ENCODE measurements around the gene PALLD. TPM values are rescaled to one million over a fixed set of nuclear protein-coding genes. Genes with fewer than 3 reads are reported as not detected.

Gene PALLD
- total RNA-seq, 1 donor from 2014 or later, result 179 TPM

DNA sequence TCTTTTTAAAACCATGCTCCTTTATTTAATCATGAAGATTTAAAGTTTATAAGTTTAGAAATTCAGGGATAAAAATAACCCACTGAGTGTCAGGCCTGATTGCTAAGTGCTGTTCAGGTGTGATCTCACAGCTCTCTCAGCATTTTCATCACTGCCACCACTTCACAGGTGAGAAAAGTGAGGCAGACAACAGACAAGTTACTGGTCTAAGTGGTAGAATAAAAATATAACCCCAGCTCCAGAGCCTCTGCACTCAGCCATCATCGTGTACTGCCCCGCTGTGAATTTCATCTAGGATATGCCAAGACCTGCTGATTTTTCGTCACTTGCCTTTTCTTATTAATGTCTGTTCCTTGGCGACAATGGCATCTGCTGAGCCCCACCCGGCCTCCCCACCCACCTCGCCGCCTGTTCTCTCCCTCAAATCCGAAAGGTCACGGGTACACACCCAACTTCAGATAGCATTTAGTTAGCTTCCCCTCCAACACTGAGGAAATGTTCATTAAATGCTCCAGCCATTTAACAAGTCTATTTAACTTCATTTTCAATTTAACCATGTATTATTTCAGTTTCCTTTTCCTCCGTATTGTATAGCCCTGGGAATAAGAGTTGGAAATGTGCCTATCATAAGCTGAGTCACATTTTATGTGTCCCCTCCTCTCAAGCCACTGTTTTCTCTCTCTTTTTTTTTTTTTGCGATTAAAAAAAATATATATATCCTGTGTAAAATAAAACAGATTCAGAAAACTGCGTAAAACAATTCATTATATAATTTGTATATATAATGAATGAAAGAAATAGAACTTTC lies 276.7 kb downstream of the PALLD start:
- no peak overlapping the region for H3K27ac ChIP-seq

DNA sequence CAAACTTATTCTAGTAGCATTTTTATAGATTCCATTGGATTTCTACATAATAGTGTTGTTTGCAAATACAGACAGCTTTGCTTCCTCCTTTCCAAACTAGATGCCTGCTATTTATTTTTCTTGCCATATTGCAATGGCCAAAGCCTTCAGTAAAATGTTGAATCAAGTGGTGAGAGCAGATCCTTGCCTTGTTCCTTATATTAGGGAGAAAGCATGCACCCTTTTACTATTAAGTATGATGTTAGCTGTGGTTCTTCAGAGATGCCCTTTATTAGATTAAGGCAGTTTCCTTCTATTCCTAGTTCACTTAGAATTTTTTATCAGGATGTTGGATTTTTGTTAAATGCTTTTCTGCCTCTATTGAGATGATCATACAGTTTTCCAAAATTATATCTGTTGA lies 279.5 kb downstream of the PALLD start:
- intact Hi-C loops (cut with DNase I), result no loop called here
- no peaks in the 10 kb centered on the region for H3K4me1 ChIP-seq
- ATAC-seq, result no peak
- no peak overlapping the region for H3K27ac ChIP-seq
- TF ChIP-seq, protein P1, sequence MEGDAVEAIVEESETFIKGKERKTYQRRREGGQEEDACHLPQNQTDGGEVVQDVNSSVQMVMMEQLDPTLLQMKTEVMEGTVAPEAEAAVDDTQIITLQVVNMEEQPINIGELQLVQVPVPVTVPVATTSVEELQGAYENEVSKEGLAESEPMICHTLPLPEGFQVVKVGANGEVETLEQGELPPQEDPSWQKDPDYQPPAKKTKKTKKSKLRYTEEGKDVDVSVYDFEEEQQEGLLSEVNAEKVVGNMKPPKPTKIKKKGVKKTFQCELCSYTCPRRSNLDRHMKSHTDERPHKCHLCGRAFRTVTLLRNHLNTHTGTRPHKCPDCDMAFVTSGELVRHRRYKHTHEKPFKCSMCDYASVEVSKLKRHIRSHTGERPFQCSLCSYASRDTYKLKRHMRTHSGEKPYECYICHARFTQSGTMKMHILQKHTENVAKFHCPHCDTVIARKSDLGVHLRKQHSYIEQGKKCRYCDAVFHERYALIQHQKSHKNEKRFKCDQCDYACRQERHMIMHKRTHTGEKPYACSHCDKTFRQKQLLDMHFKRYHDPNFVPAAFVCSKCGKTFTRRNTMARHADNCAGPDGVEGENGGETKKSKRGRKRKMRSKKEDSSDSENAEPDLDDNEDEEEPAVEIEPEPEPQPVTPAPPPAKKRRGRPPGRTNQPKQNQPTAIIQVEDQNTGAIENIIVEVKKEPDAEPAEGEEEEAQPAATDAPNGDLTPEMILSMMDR (IDR thresholded peaks at IDR 0.05), result no peak
- H3K4me3 ChIP-seq, result no peak overlapping the region
- no peaks in the 10 kb centered on the region for H3K27me3 ChIP-seq
- H3K36me3 ChIP-seq, result no peaks in the 10 kb centered on the region
- no peak for DNase-seq
- H3K9me3 ChIP-seq, result no peaks in the 10 kb centered on the region

More for the DNA sequence above, 276.7 kb downstream of the PALLD start:
- Histone ChIP-seq H3K36me3 (no peaks in the 10 kb centered on the region), H3K9me3 (no peaks in the 10 kb centered on the region), H3K4me1 (no peaks in the 10 kb centered on the region), H3K4me3 (no peak overlapping the region), H3K27me3 (no peaks in the 10 kb centered on the region)
- intact Hi-C loops (cut with DNase I), result no loop called here
- DNase-seq (no peak), ATAC-seq (no peak)
- TF ChIP-seq, protein P1 (IDR thresholded peaks at IDR 0.05), result no peak

DNA sequence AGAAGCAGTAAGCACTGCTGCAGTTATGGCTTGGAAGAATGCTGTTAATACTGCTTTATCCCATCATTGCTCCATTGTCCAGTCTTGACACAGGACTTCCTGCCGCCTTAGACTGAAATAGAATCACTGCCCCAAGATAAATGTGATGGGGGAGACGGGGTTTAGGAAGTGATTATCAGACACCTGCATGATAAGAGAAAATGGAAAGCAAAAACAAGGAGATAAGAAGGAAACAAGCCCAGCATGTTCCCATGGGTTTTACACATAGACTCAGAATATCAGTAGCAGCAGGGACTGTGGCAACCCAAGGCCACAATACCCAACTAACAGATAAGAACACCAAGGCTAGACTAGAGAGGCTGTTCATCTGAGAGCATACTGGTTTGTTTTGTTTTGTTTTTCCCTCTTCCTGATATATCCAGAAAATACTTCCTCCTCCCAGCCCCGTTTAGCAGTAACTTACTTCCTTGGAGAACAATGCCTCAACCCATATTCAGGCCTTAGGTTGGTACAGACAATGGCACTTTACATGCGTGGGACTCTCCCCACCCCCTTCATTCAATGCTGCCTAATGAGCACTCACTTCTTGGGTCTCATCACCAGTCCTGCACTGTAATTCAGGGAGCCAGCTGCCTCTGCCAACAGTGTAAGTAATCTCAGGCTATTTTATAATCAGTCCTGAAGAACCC lies 280.6 kb downstream of the PALLD start:
- Histone ChIP-seq H3K4me1 (no peaks in the 10 kb centered on the region), H3K36me3 (no peaks in the 10 kb centered on the region), H3K4me3 (no peak overlapping the region), H3K27me3 (no peaks in the 10 kb centered on the region), H3K27ac (no peak overlapping the region), H3K9me3 (no peaks in the 10 kb centered on the region)
- TF ChIP-seq, protein P1 (IDR thresholded peaks at IDR 0.05), result no peak
- intact Hi-C loops (cut with DNase I), result no loop called here
- DNase-seq, result no peak
- no peak for ATAC-seq

DNA sequence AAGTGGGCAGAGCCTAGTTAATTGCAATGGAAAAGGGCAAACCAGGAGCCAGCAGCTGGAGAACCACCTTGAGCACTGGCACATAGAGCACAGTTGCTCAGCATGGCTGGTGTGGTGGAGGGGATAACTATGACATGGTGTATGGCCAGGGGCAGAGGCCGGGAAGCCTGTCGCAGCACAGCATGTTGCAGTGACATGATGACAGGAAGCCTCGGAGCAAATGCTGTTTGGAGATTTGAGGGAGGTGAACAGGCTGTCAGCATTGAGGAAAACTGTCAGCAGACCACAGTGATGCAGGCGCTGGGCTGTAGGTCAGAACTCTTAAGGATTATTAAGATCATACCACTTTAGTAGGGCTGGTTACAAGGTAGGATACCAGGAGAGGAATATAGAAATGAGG lies 284.5 kb downstream of the PALLD start:
- TF ChIP-seq, protein P1 (IDR thresholded peaks at IDR 0.05), result no peak
- H3K4me1 ChIP-seq, result no peaks in the 10 kb centered on the region
- no peaks in the 10 kb centered on the region for H3K36me3 ChIP-seq
- H3K27me3 ChIP-seq, result no peaks in the 10 kb centered on the region
- no peak overlapping the region for H3K27ac ChIP-seq
- no peaks in the 10 kb centered on the region for H3K9me3 ChIP-seq
- intact Hi-C loops (cut with DNase I), result no loop called here
- DNase-seq (no peak), ATAC-seq (no peak)
- H3K4me3 ChIP-seq, result no peak overlapping the region

DNA sequence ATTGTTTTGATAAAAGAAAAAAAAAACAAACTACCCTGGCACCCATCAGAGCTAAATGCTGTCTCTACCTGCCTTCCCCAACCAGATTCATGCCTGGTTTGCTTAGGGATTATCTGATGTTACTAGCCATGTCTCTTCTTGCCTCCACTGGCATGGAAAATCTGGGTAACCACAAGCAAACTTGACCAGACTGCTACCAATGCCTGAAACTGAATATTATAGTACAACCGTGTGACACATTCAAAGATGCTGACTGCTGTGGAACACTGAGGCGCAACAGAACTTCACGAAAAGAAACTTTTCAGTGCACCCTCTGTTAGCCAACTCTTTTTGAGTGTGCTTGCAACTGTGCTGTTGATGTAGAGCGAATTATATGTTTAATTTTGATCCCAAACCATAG lies 285.1 kb downstream of the PALLD start:
- no peaks in the 10 kb centered on the region for H3K9me3 ChIP-seq
- no peaks in the 10 kb centered on the region for H3K36me3 ChIP-seq
- TF ChIP-seq, protein P1 (IDR thresholded peaks at IDR 0.05), result no peak
- H3K27me3 ChIP-seq, result no peaks in the 10 kb centered on the region
- ATAC-seq, result no peak
- DNase-seq, result no peak
- intact Hi-C loops (cut with DNase I), result no loop called here
- no peaks in the 10 kb centered on the region for H3K4me1 ChIP-seq
- H3K4me3 ChIP-seq, result no peak overlapping the region
- H3K27ac ChIP-seq, result no peak overlapping the region

Measured in upper lobe of right lung (tissue), 1 donor.